PFSK-1 (cell line): ENCODE measurements around the gene LDB2.

ENCODE experiments used
- FOXP2 ChIP-seq: optimal IDR thresholded peaks from 2 replicates; pipeline ENCODE3; 2011; ENCODE audit warnings: borderline replicate concordance, control low read depth, inconsistent platforms; ENCODE audit not compliant: insufficient read depth; ENCODE audit errors: extremely low read length, extremely low read depth
- POLR2AphosphoS5 ChIP-seq: IDR thresholded peaks from 2 replicates; pipeline ENCODE4 v1.6.1; 2012; ENCODE audit warnings: low read depth, mild to moderate bottlenecking, control low read depth, low read length, moderate library complexity
- REST ChIP-seq, 2 experiments: IDR thresholded peaks; 2 replicates each; pipeline versions ENCODE4 v1.6.1 to v1.8.0; 2011 to 2012; ENCODE audit warnings: low read depth in 2 of 2, low read length in 2 of 2, control low read depth in 1 of 2, inconsistent platforms in 1 of 2, mild to moderate bottlenecking in 1 of 2, moderate library complexity in 1 of 2; ENCODE audit not compliant: insufficient read depth in 1 of 2
- SIN3A ChIP-seq: IDR thresholded peaks from 2 replicates; pipeline ENCODE4 v1.6.1; 2012; ENCODE audit warnings: mild to moderate bottlenecking, low read length, moderate library complexity, borderline replicate concordance; ENCODE audit not compliant: insufficient read depth
- TAF1 ChIP-seq: IDR thresholded peaks from 2 replicates; pipeline ENCODE4 v1.6.1; 2012; ENCODE audit warnings: low read length, control low read depth, borderline replicate concordance; ENCODE audit not compliant: insufficient read depth

The LDB2 gene

GRCh38 chr4:16524911-16525554, 373.4 kb downstream of the LDB2 start:
- TF ChIP-seq TAF1 = no peak
- no peak for TF ChIP-seq SIN3A
- no peak for TF ChIP-seq POLR2AphosphoS5
- TF ChIP-seq REST (IDR thresholded peaks at IDR 0.05; ENCODE audit: insufficient read depth in 1 of 2, low read depth in 2 of 2, low read length in 2 of 2) = no peak
- no peak for TF ChIP-seq FOXP2

- TF ChIP-seq REST (IDR thresholded peaks at IDR 0.05; ENCODE audit: insufficient read depth in 1 of 2, low read depth in 2 of 2, low read length in 2 of 2) (no peak), FOXP2 (no peak), SIN3A (no peak), POLR2AphosphoS5 (no peak), TAF1 (no peak)
Measured at GRCh38 chr4:16524406-16524805, 374.0 kb downstream of the LDB2 start.

GRCh38 chr4:16521156-16521915, 377.1 kb downstream of the LDB2 start:
- no peak for TF ChIP-seq REST (IDR thresholded peaks at IDR 0.05; ENCODE audit: insufficient read depth in 1 of 2, low read depth in 2 of 2, low read length in 2 of 2)
- TF ChIP-seq SIN3A = no peak
- TF ChIP-seq POLR2AphosphoS5 = no peak
- no peak for TF ChIP-seq FOXP2
- TF ChIP-seq TAF1 = no peak

- no peak for TF ChIP-seq TAF1
- TF ChIP-seq SIN3A = no peak
- TF ChIP-seq FOXP2 = no peak
- no peak for TF ChIP-seq POLR2AphosphoS5
- TF ChIP-seq REST (IDR thresholded peaks at IDR 0.05; ENCODE audit: insufficient read depth in 1 of 2, low read depth in 2 of 2, low read length in 2 of 2) = no peak
Measured at GRCh38 chr4:16516796-16517439, 381.5 kb downstream of the LDB2 start.
